ENCODE measurements around the gene ATXN2.

ATXN2 gene

GRCh38 chr12:111448846-111449790, 150.0 kb downstream of the ATXN2 start:
- H3K4me1 ChIP-seq (ENCODE audit: control insufficient read depth in 2 of 2, insufficient read depth in 1 of 2, low read depth in 1 of 2, low read length in 2 of 2), result peaks cover 5% of the 10 kb centered on the region in 2 donors
- H3K4me2 ChIP-seq (ENCODE audit: insufficient read depth, low read length, poor library complexity, severe bottlenecking), result no peak overlapping the region
- peaks cover 4% of the 10 kb centered on the region for H3K79me1 ChIP-seq (ENCODE audit: low read depth, low read length)
- no peak overlapping the region for H3K9ac ChIP-seq (ENCODE audit: low read depth, low read length, poor library complexity)
- H2BK12ac ChIP-seq (ENCODE audit: low read length), result no peak overlapping the region
- H3K14ac ChIP-seq (ENCODE audit: low read length), result no peak overlapping the region
- no peak overlapping the region for H3K27ac ChIP-seq (replicated peaks; ENCODE audit: low read length)
- H3K36me3 ChIP-seq (replicated peaks in 1 of 2; ENCODE audit: control insufficient read depth in 2 of 2, insufficient read depth in 2 of 2, low read length in 2 of 2), result peaks cover 40 to 100% of the 10 kb centered on the region in 2 donors
- H3K23ac ChIP-seq (ENCODE audit: low read depth, low read length, poor library complexity), result no peak overlapping the region
- no CpG with 5 or more reads among the region's 4 CpGs for WGBS, 2 donors (ENCODE audit: extremely low coverage in 2 of 2, insufficient read length in 2 of 2, insufficient replicate concordance in 1 of 2)
- no peak for DNase-seq (ENCODE audit: low spot score)
- no peak overlapping the region for H4K91ac ChIP-seq (ENCODE audit: low read depth, low read length, poor library complexity)
- H2BK120ac ChIP-seq (ENCODE audit: low read depth, low read length), result no peak overlapping the region
- no peak overlapping the region for H2BK5ac ChIP-seq (ENCODE audit: low read length)
- no peaks in the 10 kb centered on the region for H3K27me3 ChIP-seq (ENCODE audit: control insufficient read depth in 3 of 3, insufficient read depth in 3 of 3, low read depth in 1 of 3, low read length in 3 of 3)
- no peaks in the 10 kb centered on the region for H3K9me3 ChIP-seq (replicated peaks in 1 of 2; ENCODE audit: control insufficient read depth in 2 of 2, insufficient read depth in 1 of 2, low read depth in 1 of 2, low read length in 2 of 2)
- no peak overlapping the region for H3K4ac ChIP-seq (ENCODE audit: low read length)
- no peak overlapping the region for H2AFZ ChIP-seq (ENCODE audit: low read length)
- no peak overlapping the region for H3K18ac ChIP-seq (ENCODE audit: low read length)
- no peak overlapping the region for H2BK15ac ChIP-seq (ENCODE audit: low read length)
- H2AK5ac ChIP-seq (ENCODE audit: low read depth, low read length), result no peak overlapping the region
- no peak overlapping the region for H4K8ac ChIP-seq (ENCODE audit: low read depth, low read length)
- no peak overlapping the region for H3K4me3 ChIP-seq (ENCODE audit: low read length in 2 of 2)

GRCh38 chr12:111448266-111448830, 150.8 kb downstream of the ATXN2 start:
- H2BK15ac ChIP-seq (ENCODE audit: low read length), result no peak overlapping the region
- no peak overlapping the region for H3K9ac ChIP-seq (ENCODE audit: low read depth, low read length, poor library complexity)
- H2AK5ac ChIP-seq (ENCODE audit: low read depth, low read length), result no peak overlapping the region
- H3K4me1 ChIP-seq (ENCODE audit: control insufficient read depth in 2 of 2, insufficient read depth in 1 of 2, low read depth in 1 of 2, low read length in 2 of 2), result peaks cover 5% of the 10 kb centered on the region in 2 donors
- H2AFZ ChIP-seq (ENCODE audit: low read length), result no peak overlapping the region
- no peak for DNase-seq (ENCODE audit: low spot score)
- H2BK12ac ChIP-seq (ENCODE audit: low read length), result no peak overlapping the region
- no peak overlapping the region for H4K91ac ChIP-seq (ENCODE audit: low read depth, low read length, poor library complexity)
- H3K4ac ChIP-seq (ENCODE audit: low read length), result no peak overlapping the region
- H3K79me1 ChIP-seq (ENCODE audit: low read depth, low read length), result peaks cover 4% of the 10 kb centered on the region
- no peak overlapping the region for H4K8ac ChIP-seq (ENCODE audit: low read depth, low read length)
- H3K4me3 ChIP-seq (ENCODE audit: low read length in 2 of 2), result no peak overlapping the region
- H3K27ac ChIP-seq (replicated peaks; ENCODE audit: low read length), result no peak overlapping the region
- no peak overlapping the region for H2BK120ac ChIP-seq (ENCODE audit: low read depth, low read length)
- H3K23ac ChIP-seq (ENCODE audit: low read depth, low read length, poor library complexity), result no peak overlapping the region
- no peaks in the 10 kb centered on the region for H3K27me3 ChIP-seq (ENCODE audit: control insufficient read depth in 3 of 3, insufficient read depth in 3 of 3, low read depth in 1 of 3, low read length in 3 of 3)
- no CpG with 5 or more reads among the region's 9 CpGs for WGBS, 2 donors (ENCODE audit: extremely low coverage in 2 of 2, insufficient read length in 2 of 2, insufficient replicate concordance in 1 of 2)
- no peak overlapping the region for H2BK5ac ChIP-seq (ENCODE audit: low read length)
- no peaks in the 10 kb centered on the region for H3K9me3 ChIP-seq (replicated peaks in 1 of 2; ENCODE audit: control insufficient read depth in 2 of 2, insufficient read depth in 1 of 2, low read depth in 1 of 2, low read length in 2 of 2)
- H3K36me3 ChIP-seq (replicated peaks in 1 of 2; ENCODE audit: control insufficient read depth in 2 of 2, insufficient read depth in 2 of 2, low read length in 2 of 2), result peaks cover 33 to 98% of the 10 kb centered on the region in 2 donors
- no peak overlapping the region for H3K18ac ChIP-seq (ENCODE audit: low read length)
- H3K4me2 ChIP-seq (ENCODE audit: insufficient read depth, low read length, poor library complexity, severe bottlenecking), result no peak overlapping the region
- H3K14ac ChIP-seq (ENCODE audit: low read length), result no peak overlapping the region

GRCh38 chr12:111447571-111448265, 151.4 kb downstream of the ATXN2 start:
- Histone ChIP-seq H3K14ac (ENCODE audit: low read length) (no peak overlapping the region), H3K9me3 (replicated peaks in 1 of 2; ENCODE audit: control insufficient read depth in 2 of 2, insufficient read depth in 1 of 2, low read depth in 1 of 2, low read length in 2 of 2) (no peaks in the 10 kb centered on the region), H3K4me3 (ENCODE audit: low read length in 2 of 2) (no peak overlapping the region), H2BK15ac (ENCODE audit: low read length) (no peak overlapping the region), H3K36me3 (replicated peaks in 1 of 2; ENCODE audit: control insufficient read depth in 2 of 2, insufficient read depth in 2 of 2, low read length in 2 of 2) (peaks cover 32 to 98% of the 10 kb centered on the region in 2 donors), H3K9ac (ENCODE audit: low read depth, low read length, poor library complexity) (no peak overlapping the region), H2BK12ac (ENCODE audit: low read length) (no peak overlapping the region), H3K27ac (replicated peaks; ENCODE audit: low read length) (no peak overlapping the region), H3K4me2 (ENCODE audit: insufficient read depth, low read length, poor library complexity, severe bottlenecking) (no peak overlapping the region), H2AK5ac (ENCODE audit: low read depth, low read length) (no peak overlapping the region), H3K79me1 (ENCODE audit: low read depth, low read length) (peaks cover 4% of the 10 kb centered on the region), H3K4ac (ENCODE audit: low read length) (no peak overlapping the region), H2BK120ac (ENCODE audit: low read depth, low read length) (no peak overlapping the region), H3K18ac (ENCODE audit: low read length) (no peak overlapping the region), H3K4me1 (ENCODE audit: control insufficient read depth in 2 of 2, insufficient read depth in 1 of 2, low read depth in 1 of 2, low read length in 2 of 2) (peaks cover 5% of the 10 kb centered on the region in 2 donors), H4K91ac (ENCODE audit: low read depth, low read length, poor library complexity) (no peak overlapping the region), H4K8ac (ENCODE audit: low read depth, low read length) (no peak overlapping the region), H2AFZ (ENCODE audit: low read length) (no peak overlapping the region), H2BK5ac (ENCODE audit: low read length) (no peak overlapping the region), H3K27me3 (ENCODE audit: control insufficient read depth in 3 of 3, insufficient read depth in 3 of 3, low read depth in 1 of 3, low read length in 3 of 3) (no peaks in the 10 kb centered on the region), H3K23ac (ENCODE audit: low read depth, low read length, poor library complexity) (peak overlapping the region; percentile 29)
- WGBS, 2 donors (ENCODE audit: extremely low coverage in 2 of 2, insufficient read length in 2 of 2, insufficient replicate concordance in 1 of 2), result no CpG with 5 or more reads among the region's 28 CpGs
- no peak for DNase-seq (ENCODE audit: low spot score)
